Mesothelial cell of epicardium (in vitro differentiated cells): ENCODE data around the gene NECAP2. TPM values are rescaled to one million over a fixed set of nuclear protein-coding genes. Genes with fewer than 3 reads are reported as not detected.
"Not testable (repeated sequence)": the region's sequence is repeated elsewhere in the genome, so short reads cannot be mapped to it uniquely, and the experiment has no call there.

ENCODE experiments used
- DNase-seq, 2 experiments: peaks; one replicate each; pipeline ENCODE4 v3.0.0; 2021; ENCODE audit warnings: low spot score in 2 of 2; ENCODE audit not compliant: unreplicated experiment in 2 of 2
- H3K27ac Mint-ChIP-seq: 2 replicates; pipeline ENCODE4 v1.8.0; 2021; ENCODE audit warnings: mixed read lengths
- H3K27me3 Mint-ChIP-seq: 2 replicates; pipeline ENCODE4 v1.8.0; 2021; ENCODE audit warnings: low read depth, mixed read lengths
- H3K36me3 Mint-ChIP-seq: 2 replicates; pipeline ENCODE4 v1.8.0; 2021; ENCODE audit warnings: mixed read lengths
- H3K4me1 Mint-ChIP-seq: 2 replicates; pipeline ENCODE4 v1.8.0; 2021; ENCODE audit warnings: mixed read lengths
- H3K4me3 Mint-ChIP-seq: 2 replicates; pipeline ENCODE4 v1.8.0; 2021; ENCODE audit warnings: mild to moderate bottlenecking, moderate library complexity, mixed read lengths
- H3K9me3 Mint-ChIP-seq: 2 replicates; pipeline ENCODE4 v1.8.0; 2021; ENCODE audit warnings: mixed read lengths
- CTCF ChIP-seq: fragments of 200-600 bp; sonication (generic); IDR thresholded peaks from one replicate; pipeline ENCODE4 v1.5.0; 2021; ENCODE audit warnings: antibody characterized with exemption; ENCODE audit not compliant: unreplicated experiment
- total RNA-seq: library from RNA; stranded (reverse); gene quantifications from 3 replicates; pipeline ENCODE4 v1.2.1, GENCODE V29; 2021

The NECAP2 gene
- total RNA-seq, 1 donor from 2014 or later = 43.7 TPM

DNA sequence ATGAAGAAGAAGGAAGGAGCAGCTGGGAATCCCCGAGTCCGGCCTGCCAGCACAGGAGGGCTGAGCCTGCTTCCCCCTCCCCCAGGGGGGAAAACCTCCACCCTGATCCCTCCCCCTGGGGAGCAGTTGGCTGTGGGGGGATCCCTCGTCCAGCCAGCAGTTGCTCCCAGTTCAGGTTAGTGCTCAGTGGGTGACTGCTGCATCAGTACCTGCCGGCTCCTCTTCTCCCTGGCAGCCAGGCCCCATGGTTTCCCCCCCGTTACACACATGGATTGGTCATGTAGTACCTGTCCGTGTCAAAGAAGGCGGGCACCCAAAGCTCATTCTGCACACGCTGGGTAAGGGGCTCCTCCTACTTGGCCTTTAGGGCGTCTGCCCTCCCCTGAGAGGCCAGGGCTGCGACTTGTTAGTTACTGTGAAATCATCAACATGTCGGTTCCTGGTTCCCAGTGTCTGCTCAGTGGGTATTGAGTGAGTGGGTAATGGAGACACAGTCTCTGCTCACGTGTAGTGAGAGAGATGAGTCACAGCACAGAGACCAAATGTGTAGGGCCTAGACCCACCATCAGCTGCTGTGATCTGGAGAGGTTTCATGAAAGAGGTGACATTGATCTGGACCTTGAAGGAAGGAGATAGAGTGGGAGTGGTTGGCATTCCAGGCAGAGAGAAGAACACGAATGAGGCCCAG lies 11.5 kb downstream of the NECAP2 start:
- DNase-seq = no peak
- Mint-ChIP-seq H3K4me1 (no peaks in the 10 kb centered on the region), H3K4me3 (no peak overlapping the region), H3K27ac (no peak overlapping the region), H3K36me3 (peaks cover 38% of the 10 kb centered on the region), H3K27me3 (no peaks in the 10 kb centered on the region), H3K9me3 (no peaks in the 10 kb centered on the region)
- TF ChIP-seq CTCF = no peak

DNA sequence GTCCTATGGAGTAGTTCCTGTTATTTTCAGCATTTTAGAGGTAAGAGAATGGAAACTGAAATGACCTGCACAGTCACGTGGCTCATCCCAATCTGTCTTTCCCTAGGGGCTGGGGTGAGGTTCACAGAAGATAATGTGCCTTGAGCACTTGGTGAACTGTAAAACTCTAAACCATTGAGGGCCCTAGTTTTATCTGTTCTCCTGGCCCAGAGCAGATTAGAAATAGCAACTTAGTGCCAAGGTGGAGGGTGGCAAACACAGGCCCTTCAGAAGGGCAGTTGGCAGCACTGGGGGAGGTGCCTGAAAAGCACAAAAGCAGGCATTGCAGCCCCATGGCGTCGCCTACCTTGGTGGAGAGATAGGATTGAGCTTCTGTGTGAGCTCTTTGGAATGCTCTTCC lies 14.4 kb downstream of the NECAP2 start:
- not testable (repeated sequence) for H3K27ac Mint-ChIP-seq, H3K4me3 Mint-ChIP-seq, H3K9me3 Mint-ChIP-seq, H3K27me3 Mint-ChIP-seq, DNase-seq, H3K4me1 Mint-ChIP-seq
- peaks cover 33% of the 10 kb centered on the region for H3K36me3 Mint-ChIP-seq

GRCh38 chr1:16456151-16456550 lies 15.6 kb downstream of the NECAP2 start:
- H3K9me3 Mint-ChIP-seq, H3K27me3 Mint-ChIP-seq, H3K4me3 Mint-ChIP-seq, DNase-seq, H3K4me1 Mint-ChIP-seq: not testable (repeated sequence)
- peaks cover 33% of the 10 kb centered on the region for H3K36me3 Mint-ChIP-seq
- H3K27ac Mint-ChIP-seq = peak overlapping the region; percentile 26

DNA sequence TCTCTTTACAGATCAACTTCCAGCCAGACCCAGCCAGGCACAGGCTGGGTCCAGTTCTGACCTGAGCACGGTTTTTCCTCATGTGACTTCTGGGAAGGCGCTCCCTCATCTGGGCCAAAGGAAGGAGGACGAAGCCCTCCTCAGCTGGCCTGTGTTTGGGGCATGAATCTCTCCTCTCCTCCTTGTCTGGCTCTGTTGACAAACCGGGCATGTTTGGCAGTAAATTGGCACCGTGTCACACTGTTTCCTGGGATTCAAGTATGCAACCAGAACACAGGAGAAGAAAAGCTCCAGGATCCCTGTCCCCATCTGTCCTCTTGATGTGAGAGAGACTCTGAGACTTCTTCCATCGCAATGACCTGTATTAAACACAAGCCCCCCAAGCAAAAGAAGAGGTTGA lies 18.3 kb downstream of the NECAP2 start:
- Mint-ChIP-seq H3K27me3 (no peaks in the 10 kb centered on the region), H3K36me3 (peaks cover 39% of the 10 kb centered on the region), H3K9me3 (no peaks in the 10 kb centered on the region)

DNA sequence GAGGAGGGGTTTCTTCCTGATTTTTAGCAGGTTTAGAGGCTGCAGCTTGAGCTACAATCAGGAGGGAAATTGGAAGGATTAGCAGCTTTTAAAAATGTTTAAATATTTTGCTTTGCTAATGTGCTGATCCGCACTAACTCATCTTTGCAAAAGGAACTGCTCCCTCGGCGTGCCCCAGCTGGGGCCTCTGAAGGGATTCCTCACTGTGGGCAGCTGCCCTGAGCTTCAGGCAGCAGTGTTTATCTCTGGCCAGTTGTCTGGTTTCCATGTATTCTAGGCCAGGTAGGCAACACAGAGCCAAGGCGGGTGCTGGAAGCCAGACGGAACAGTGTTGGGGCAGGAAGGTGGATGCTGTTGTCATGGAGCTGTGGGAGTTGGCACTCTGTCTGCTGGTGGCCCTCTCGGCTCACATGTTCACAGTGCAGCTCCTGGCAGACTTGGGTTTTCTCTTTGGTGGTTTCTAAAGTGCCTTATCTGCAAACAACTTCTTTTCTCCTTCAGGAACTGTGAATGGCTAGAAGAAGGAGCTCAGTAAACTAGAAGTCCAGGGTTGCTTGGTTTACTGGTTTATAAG lies 18.9 kb downstream of the NECAP2 start:
- Mint-ChIP-seq H3K4me1 (no peaks in the 10 kb centered on the region), H3K27me3 (no peaks in the 10 kb centered on the region), H3K4me3 (no peak overlapping the region), H3K9me3 (no peaks in the 10 kb centered on the region), H3K36me3 (peaks cover 39% of the 10 kb centered on the region), H3K27ac (peak overlapping the region; percentile 21)
- DNase-seq = no peak
- no peak for TF ChIP-seq CTCF

More for the DNA sequence above, 18.3 kb downstream of the NECAP2 start:
- no peak for DNase-seq
- Mint-ChIP-seq H3K27ac (no peak overlapping the region), H3K4me3 (no peak overlapping the region), H3K4me1 (no peaks in the 10 kb centered on the region)
- no peak for TF ChIP-seq CTCF

GRCh38 chr1:16461681-16462080 lies 21.2 kb downstream of the NECAP2 start:
- H3K36me3 Mint-ChIP-seq = peaks cover 41% of the 10 kb centered on the region
- no peak overlapping the region for H3K27ac Mint-ChIP-seq
- DNase-seq = no peak
- no peaks in the 10 kb centered on the region for H3K9me3 Mint-ChIP-seq
- no peak for TF ChIP-seq CTCF
- no peak overlapping the region for H3K4me3 Mint-ChIP-seq
- no peaks in the 10 kb centered on the region for H3K4me1 Mint-ChIP-seq
- no peaks in the 10 kb centered on the region for H3K27me3 Mint-ChIP-seq
